HEK293T (cell line): Measurements from ENCODE around the gene CNNM3.

Experiments used
- ARNT ChIP-seq: fragments of 450-650 bp; IDR thresholded peaks from 2 replicates; pipeline ENCODE4 v1.6.1; 2017; ENCODE audit warnings: mild to moderate bottlenecking
- BHLHE40 ChIP-seq: fragments of 450-650 bp; IDR thresholded peaks from 2 replicates; pipeline ENCODE4 v1.6.1; 2016; ENCODE audit warnings: mild to moderate bottlenecking, moderate library complexity, borderline replicate concordance
- ELF4 ChIP-seq: fragments of 450-650 bp; IDR thresholded peaks from 2 replicates; pipeline ENCODE4 v1.6.1; 2017; ENCODE audit warnings: antibody characterized with exemption
- FOXA1 ChIP-seq: fragments of 450-650 bp; IDR thresholded peaks from 2 replicates; pipeline ENCODE4 v1.6.1; 2016; ENCODE audit warnings: mild to moderate bottlenecking
- FOXK2 ChIP-seq: fragments of 450-650 bp; IDR thresholded peaks from 2 replicates; pipeline ENCODE4 v1.6.1; 2016; ENCODE audit warnings: mild to moderate bottlenecking
- HDGF ChIP-seq: fragments of 450-650 bp; IDR thresholded peaks from 2 replicates; pipeline ENCODE4 v1.6.1; 2017; ENCODE audit warnings: antibody characterized with exemption, borderline replicate concordance
- SP1 ChIP-seq: fragments of 450-650 bp; IDR thresholded peaks from 2 replicates; pipeline ENCODE4 v1.6.1; 2017
- TARDBP ChIP-seq: fragments of 450-650 bp; IDR thresholded peaks from 2 replicates; pipeline ENCODE4 v1.6.1; 2016
- ZNF384 ChIP-seq: fragments of 450-650 bp; IDR thresholded peaks from 2 replicates; pipeline ENCODE4 v1.6.1; 2016
- TF ChIP-seq, protein P1 (sequence below): fragments of 450-650 bp; IDR thresholded peaks from 2 replicates; pipeline ENCODE4 v1.6.1; 2016

DNA sequence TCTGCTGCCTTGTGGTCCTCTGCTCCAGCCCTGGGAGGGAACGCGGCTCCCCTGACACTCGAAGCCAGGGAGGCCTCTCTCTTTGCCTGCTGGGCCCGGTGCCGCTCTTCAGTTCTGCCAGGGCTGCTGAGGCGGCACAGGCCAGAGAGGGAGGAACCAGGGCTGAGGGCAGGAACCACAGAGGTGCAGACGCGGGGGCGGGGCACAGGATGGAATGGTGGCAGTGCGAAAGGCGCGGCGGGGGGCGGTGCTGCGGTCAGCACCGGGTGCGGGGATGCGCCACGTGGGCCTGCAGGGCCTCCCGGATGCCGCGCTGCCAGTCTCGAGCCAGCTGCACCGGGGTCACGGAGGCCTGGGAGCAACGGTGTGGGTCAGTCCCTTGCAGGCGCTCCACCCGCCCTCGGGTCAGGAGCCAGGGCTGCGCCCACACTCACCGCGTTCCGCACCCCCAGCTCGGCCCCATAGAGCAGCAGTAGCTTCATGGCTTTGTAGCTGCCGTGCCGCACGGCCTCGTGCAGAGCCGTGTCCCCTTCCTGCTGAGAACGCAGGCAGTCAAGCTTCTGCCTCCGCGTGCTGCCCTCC is 23.3 kb downstream of the CNNM3 start:
- TF ChIP-seq ARNT (no peak), TARDBP (no peak), FOXK2 (no peak), HDGF (no peak), ELF4 (no peak), BHLHE40 (no peak), ZNF384 (no peak), SP1 (no peak), FOXA1 (no peak)
- TF ChIP-seq, protein P1, sequence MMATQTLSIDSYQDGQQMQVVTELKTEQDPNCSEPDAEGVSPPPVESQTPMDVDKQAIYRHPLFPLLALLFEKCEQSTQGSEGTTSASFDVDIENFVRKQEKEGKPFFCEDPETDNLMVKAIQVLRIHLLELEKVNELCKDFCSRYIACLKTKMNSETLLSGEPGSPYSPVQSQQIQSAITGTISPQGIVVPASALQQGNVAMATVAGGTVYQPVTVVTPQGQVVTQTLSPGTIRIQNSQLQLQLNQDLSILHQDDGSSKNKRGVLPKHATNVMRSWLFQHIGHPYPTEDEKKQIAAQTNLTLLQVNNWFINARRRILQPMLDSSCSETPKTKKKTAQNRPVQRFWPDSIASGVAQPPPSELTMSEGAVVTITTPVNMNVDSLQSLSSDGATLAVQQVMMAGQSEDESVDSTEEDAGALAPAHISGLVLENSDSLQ, result no peak
